Adrenal gland (tissue), 5 donors: ENCODE results near the gene JPH3.

ENCODE experiments used
- CTCF ChIP-seq, 6 experiments: fragments of 450-650 bp in 4 of 6; fragments of 200-600 bp in 2 of 6; sonication (generic) in 1 of 6; IDR thresholded peaks; 1 replicate in 5 of 6; 2 replicates in 1 of 6; pipeline versions ENCODE4 v1.5.1 to v1.8.0; 2016 to 2021; ENCODE audit warnings: antibody characterized with exemption in 6 of 6, mild to moderate bottlenecking in 2 of 6, moderate library complexity in 1 of 6
- POLR2A ChIP-seq, 2 donors: fragments of 450-650 bp; IDR thresholded peaks; one replicate each; pipeline ENCODE4 v1.6.1; 2017; ENCODE audit warnings: antibody characterized with exemption in 2 of 2, mild to moderate bottlenecking in 2 of 2, moderate library complexity in 1 of 2
- donor health status: DM: no; HTN: no; CAD: no.

- TF ChIP-seq CTCF (IDR thresholded peaks at IDR 0.05) (no peak), POLR2A (IDR thresholded peaks at IDR 0.05) (no peak)
Observed at GRCh38 chr16:87686697-87687096, 84.4 kb downstream of the JPH3 start.
